GM21526 (cell line): ENCODE measurements around the gene CNTNAP2.

Source experiments
- ATAC-seq: cut with Tn5 transposase; IDR thresholded peaks from one replicate; pipeline ENCODE4 v1.9.1; 2021; ENCODE audit warnings: moderate library complexity; ENCODE audit not compliant: unreplicated experiment, low FRiP score

CNTNAP2 gene

GRCh38 chr7:147509035-147509501 is 1392.5 kb downstream of the CNTNAP2 start:
- ATAC-seq: no peak

GRCh38 chr7:147509541-147510200 is 1393.1 kb downstream of the CNTNAP2 start:
- ATAC-seq: no peak

GRCh38 chr7:147510201-147510542 is 1393.6 kb downstream of the CNTNAP2 start:
- ATAC-seq: no peak

DNA sequence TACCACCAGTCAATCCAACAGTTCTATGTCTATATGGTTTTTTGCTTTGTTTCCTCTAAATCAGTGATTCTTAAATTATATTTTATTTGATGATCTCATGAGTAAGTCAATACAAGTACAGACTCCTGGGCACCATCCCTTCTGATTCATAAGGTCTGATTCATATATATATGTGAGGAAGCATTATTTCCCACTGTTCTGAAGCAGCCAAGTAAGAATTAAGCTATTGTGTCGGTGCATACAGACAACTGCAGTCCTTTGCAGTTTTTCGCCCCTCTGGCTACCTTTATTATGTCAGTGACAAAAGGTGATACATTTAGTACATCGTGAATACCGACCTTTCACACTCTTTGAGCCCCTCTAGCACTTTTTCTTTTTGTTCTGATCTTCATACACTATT is 1394.3 kb downstream of the CNTNAP2 start:
- ATAC-seq: no peak

GRCh38 chr7:147513451-147513850 is 1396.8 kb downstream of the CNTNAP2 start:
- ATAC-seq: no peak

DNA sequence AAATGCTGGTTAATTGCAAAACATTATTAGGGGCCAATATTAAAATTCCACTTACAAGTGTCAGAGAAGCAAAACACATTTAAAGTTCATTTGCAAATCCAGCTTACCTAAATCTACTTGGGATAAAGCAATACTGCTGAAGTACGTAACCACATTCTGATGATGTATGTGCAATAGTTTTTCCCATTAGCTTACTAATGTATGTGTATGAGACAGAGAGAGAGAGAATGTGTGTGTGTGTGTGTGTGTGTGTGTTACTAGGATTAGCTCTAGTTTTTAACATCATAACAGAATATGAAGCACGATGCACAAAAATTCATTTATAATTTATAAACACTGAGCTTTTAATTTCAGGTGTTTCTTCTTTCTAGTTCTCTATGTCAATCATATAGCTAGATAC is 1399.8 kb downstream of the CNTNAP2 start:
- ATAC-seq: no peak

- ATAC-seq: no peak
Observed at GRCh38 chr7:147519062-147519461, 1402.5 kb downstream of the CNTNAP2 start.

DNA sequence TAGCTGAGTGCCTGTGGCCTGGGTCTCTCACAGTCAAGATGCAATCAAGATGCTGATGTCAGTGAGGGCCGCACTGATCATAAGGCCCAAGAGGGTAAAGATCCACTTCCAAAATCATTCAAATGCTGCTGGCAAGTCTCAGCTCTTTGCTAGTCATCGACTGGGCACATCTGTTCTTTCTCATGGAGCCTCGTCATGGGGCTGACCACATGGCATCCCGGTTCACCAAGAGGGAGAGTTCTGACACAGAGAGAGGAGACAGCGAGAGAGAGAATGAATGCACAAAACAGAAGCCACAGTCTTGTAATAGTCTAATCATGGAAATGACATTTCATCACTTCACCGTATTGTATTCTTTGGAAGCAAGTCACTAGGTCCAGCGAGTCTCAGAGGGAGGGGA is 1406.5 kb downstream of the CNTNAP2 start:
- no peak for ATAC-seq

DNA sequence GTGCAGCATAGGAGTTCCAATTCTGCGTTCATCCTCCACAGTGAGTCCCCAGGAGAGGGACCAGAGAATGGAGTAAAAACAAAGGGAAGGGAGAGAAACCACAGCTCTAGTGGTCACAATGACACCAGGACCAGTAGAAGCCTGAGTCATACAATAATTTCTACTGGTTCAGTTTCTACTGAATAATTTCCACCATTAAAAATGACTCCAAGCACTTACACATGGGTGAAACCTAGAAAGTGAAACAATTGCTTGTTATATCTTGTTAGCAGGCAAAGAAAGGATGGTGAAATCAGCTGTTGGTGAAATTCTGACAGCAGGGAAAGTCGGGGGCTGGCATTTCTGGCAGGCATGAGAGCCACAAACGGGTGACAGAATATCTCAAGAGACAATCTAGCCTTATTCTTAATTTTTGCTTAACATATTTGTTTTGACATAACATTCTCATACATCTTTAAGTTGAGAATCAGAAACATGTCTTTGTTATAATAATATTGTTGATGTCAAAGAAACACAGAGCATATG is 1408.2 kb downstream of the CNTNAP2 start:
- no peak for ATAC-seq

DNA sequence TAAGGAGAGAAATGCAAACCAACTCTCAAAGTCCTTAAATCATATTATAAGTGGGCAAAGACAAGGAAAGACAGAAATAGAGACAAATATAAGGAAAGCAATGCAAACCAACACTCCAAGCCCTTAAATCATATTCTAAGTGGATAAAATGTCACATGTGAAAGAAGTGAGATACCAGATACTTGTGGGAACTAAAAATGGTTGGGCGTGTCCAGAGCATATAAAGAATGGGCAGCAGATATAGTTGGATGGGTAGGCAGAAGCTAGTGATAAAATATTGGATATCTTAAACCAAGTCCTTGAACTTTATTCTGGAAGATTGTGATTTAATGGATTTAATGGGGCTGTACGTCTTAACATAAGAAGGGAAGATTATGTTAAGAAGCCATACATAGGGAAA is 1408.7 kb downstream of the CNTNAP2 start:
- ATAC-seq: no peak

DNA sequence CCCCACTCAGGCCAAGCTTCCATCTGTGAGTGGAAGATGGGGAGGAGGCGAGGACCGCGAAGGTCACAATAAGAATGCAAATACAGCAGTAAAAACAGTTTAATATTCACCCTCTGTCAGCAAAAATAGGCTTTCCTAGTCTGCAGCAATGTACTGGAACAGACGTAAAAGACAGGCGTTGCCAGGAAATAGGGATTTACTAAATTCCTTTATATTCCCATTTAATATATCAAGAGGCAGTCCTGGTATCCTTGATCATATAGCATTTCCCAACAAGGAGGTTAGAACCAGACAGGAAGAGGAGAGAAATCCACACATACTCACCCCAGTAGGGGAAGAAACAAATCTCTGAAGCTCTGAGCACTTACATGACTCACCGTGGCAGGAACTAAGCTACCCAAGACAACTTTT is 1419.1 kb downstream of the CNTNAP2 start:
- no peak for ATAC-seq

GRCh38 chr7:147539685-147540084 is 1423.1 kb downstream of the CNTNAP2 start:
- ATAC-seq: no peak

DNA sequence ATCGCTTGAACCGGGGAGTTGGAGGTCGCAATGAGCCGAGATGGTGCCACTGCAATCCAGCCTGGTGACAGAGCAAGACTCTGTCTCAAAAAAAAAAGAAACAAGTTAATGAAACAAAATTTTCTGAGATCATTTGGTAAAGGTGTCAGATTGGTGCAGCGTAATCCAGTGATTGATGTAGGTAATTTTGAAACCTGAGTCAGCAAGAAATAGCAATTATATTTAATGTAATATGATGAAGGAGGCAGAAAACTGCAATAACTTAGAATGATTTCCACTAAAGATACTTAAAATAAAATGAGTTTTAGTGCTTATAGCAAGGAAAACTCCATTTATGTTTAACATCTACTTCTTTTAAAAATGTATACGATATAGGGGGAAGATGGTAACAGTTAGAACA is 1424.1 kb downstream of the CNTNAP2 start:
- ATAC-seq: no peak

DNA sequence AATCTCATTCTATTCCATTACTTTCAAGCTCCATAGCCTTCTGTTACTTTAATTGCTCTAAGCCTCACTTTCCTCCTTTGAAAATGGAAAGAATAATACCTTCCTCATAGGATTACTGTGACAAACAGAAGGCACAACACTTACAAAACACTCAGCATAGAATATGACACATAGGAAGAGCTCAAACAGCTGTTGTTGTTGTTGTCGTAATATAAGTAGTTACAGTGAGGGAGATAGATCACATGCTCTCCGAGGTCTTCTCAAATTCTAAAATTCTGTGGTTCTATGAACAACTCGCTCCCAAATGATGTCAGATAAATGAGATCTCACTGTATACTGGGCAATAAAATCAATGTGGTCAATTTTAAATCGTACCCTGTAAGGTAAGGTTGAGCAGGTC is 1424.7 kb downstream of the CNTNAP2 start:
- no peak for ATAC-seq

DNA sequence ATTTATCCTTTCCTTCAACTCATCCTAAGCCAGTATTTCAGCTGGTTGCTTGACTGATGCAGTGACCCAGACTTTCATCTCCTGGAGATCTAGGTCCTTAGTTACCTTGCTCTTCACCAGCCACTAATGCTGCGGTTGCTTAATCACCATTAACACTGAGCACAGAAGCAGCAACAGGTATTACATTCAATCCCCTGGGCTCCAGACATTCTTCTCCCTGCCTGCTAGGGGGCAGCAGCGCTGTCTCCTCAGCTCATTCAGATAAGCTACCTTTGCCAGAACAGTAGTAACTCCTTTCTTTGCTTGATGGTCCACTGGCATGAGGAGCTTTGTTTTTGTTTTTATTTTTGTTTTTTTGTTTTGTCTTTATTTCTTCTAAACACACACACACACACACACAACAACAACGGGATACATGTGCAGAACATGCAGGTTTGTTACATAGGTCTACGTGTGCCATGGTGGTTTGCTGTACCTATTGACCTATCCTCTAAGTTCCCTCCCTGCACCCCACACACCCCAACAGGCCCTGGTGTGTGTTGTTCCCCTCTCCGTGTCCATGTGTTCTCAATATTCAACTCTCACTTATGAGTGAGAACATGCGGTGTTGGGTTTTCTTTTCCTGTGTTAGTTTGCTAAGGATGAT is 1430.8 kb downstream of the CNTNAP2 start:
- no peak for ATAC-seq

GRCh38 chr7:147556317-147556716 is 1439.7 kb downstream of the CNTNAP2 start:
- no peak for ATAC-seq

GRCh38 chr7:147563669-147564068 is 1447.1 kb downstream of the CNTNAP2 start:
- no peak for ATAC-seq

- no peak for ATAC-seq
Observed at GRCh38 chr7:147564786-147565476, 1448.3 kb downstream of the CNTNAP2 start.

GRCh38 chr7:147567043-147567442 is 1450.4 kb downstream of the CNTNAP2 start:
- ATAC-seq: no peak

GRCh38 chr7:147569116-147569913 is 1452.7 kb downstream of the CNTNAP2 start:
- no peak for ATAC-seq

GRCh38 chr7:147570390-147570789 is 1453.8 kb downstream of the CNTNAP2 start:
- no peak for ATAC-seq
